GM18951 (cell line): Measurements from ENCODE around the gene CACNG5.

ENCODE experiments used
- POLR2A ChIP-seq: IDR thresholded peaks from 4 replicates; pipeline ENCODE4 v1.6.1; 2011; ENCODE audit warnings: mild to moderate bottlenecking; ENCODE audit not compliant: insufficient read length, insufficient read depth; ENCODE audit errors: extremely low read depth
- in situ Hi-C: fragments of 300-500 bp; cut with MboI; formaldehyde crosslinking; loops from one replicate; pipeline ENCODE4 v1.12.0; 2022; ENCODE audit warnings: low sequenced_read_pairs, mixed read lengths, inconsistent platforms; ENCODE audit not compliant: unreplicated experiment

Gene CACNG5

DNA sequence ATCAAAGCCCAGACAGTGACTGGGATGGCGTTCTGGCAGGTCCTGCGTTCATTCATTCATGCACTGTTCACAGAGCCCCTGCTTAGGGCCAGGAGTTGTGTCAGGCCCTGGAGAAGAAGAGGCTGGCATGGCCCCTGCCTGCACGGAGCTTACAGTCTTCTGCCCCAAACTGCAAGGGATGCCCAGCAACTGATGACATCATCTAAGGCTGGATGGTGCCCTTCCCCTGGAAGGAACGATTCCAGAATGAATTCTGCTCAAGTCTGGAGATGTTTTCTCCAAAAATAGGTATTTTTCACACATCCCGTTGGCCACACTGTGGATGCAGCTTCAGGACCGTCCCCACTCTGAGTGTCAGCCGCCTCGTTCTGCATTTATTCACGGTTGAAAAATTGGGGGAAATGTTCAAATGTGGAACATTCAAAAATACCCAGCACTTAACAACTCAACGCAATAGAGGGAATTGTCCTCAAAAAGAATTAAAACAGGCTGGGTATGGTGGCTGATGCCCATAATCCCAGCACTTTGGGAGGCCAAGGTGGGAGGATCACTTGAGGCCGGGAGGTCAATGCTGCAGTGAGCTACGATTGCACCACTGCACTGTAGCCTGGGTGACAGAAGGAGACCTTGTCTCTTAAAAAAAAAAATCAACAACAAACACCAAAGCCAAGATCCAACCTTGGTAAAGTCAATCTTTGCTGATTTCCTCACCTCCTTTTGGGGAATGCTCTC is 23.8 kb upstream of the CACNG5 start:
- no peak for TF ChIP-seq POLR2A
- in situ Hi-C loops, result no loop called here

DNA sequence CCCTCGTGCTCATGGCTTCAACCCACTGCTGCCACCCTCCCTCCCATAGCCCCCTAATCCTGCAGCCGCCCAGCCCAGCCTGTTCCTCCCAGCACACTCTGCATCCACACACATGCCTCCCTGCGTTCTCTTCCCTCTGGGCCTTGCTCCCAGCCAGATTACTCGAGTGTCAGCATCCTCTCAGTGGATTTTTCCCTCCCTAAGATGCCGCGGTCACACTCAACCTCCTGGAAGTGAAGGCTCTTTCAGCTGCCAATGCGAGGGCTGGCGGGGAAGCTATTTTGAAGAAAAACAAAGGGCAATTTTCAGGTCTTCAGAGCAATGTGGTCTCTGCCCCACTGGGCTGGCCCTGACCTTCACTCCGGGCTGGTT is 23.2 kb upstream of the CACNG5 start:
- no peak for TF ChIP-seq POLR2A
- in situ Hi-C loops, result no loop called here

DNA sequence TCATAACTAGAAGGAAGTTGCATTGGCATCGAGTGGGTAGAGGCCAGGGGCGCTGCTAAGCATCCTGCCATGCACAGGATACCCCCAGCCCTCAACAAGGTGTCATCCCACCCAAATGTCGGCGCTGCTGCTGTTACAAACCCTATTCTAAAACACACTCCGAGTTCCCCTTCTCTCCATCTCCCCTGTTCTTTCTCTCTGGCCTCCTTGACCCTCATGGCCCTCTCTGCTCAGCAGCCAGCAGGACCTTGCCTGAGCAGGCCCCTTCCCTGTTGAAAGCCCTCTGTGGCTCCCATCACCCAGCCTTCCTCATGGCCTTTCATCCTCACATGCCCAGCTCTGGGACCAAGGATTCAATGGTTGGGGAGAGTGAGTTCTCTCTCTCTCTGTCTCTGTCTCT is 22.3 kb upstream of the CACNG5 start:
- TF ChIP-seq POLR2A, result no peak
- in situ Hi-C loops, result no loop called here

DNA sequence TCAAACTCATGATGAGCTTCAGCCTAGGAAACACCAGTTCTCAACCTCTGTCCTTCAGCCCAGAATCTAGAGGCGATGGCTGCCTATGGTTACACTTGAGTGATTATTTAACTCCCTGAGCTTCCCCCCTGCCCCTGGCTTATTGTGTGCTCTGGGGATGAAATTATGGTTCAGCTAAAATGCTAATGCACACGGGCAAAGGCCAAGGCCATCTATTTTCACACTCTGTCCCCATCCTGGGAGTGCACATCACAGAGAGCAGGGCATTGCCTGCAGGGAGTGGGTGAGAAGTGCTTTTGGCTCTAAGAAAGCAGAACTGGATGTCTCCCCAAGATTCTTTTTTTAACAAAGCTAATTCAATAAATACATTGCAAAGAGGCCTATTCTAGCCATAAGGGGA is 21.6 kb upstream of the CACNG5 start:
- TF ChIP-seq POLR2A, result no peak
- in situ Hi-C loops, result no loop called here

DNA sequence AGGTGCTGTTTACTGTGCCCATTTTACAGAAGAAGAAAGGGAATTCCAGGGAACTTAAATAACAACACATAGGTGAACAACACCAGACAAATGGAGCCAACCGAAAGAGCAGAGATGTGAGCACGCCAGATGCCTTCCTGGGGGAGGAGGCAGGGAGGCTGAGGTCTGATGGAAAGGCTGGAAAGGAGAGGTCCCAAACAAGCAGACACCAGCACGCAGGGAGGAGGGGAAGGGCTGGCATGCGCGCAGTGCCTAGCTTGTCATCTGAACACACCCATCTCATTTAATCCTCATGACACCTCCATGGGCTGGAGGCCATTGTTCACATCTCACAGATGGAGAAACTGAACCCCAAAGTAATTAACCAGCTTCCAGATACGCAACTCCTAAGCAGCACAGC is 20.9 kb upstream of the CACNG5 start:
- in situ Hi-C loops, result no loop called here
- no peak for TF ChIP-seq POLR2A

DNA sequence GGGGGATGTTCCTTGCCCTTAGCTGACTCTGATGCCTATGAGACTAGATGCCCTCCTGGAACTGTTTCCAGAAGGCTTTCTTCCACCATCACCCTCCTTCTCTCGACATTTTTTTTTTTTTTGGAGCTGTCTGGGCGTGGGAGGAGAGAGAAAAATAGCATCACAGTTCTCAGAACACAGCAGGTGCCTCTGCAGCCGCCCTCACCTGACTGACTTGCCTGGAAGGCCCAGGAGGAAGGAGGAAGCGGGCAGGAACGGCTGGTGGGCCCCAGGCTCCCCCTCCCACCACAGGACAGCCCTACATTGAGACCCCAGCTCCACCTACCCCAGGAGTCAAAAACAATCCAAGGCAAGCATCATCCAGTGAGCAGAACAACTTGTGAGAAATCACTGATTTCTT is 20.3 kb upstream of the CACNG5 start:
- no peak for TF ChIP-seq POLR2A
- in situ Hi-C loops, result no loop called here

DNA sequence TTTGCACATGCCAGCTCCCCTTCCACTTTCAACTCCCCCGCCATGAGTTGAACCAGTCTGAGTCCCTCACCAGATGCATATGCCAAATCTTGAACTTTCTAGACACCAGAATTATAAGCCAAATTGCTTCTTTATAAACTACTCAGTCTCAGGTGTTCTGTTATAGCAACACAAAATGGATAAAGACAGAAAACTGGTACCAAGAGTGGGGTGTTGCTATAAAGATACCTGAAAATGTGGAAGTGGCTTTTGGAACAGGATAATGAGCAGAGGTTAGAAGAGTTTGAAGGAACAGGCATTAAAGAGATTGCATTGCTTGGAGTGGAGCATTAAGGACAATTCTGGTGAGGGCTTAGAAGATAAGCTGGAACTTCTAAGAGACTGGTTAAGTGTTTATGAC is 17.2 kb upstream of the CACNG5 start:
- in situ Hi-C loops, result no loop called here
- no peak for TF ChIP-seq POLR2A

DNA sequence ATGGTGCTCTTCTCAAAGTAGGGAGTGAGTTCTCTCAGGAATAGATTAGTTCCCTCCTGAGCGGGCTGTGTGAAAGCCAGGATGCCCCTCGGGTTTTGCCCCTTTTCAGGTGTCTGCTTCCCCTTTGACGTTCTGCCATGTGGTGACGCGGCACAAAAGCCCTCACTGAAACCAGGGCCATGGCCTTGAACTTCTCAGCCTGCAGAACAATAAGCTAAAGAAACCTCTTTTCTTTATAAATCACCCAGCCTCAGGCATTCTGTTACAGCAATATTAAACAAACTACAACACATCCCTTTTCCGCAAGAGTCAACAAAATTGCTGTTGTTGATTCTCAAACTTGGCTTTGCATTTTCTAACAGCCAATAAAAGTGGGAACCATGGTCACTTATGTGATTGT is 15.5 kb upstream of the CACNG5 start:
- no peak for TF ChIP-seq POLR2A
- in situ Hi-C loops, result no loop called here

DNA sequence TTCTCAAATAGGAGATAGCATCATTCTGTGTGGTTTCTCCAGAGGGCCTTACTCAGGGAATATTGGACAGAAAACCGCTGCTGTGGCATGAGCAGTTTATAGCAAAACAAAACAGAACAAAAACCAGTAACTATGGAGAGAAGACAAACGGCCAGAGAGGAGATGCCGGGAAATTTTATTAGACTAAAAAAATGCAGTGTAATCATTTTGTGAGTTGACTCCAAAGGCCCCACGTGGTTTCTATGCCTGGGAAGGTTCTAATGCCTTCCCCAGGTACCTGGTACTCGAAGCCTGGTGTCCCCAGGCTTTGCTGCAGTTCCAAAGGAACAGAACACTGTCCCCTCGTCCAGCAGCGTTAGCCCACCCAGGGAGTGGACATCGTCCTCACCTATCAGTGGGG is 12.9 kb upstream of the CACNG5 start:
- in situ Hi-C loops, result no loop called here
- TF ChIP-seq POLR2A, result no peak

DNA sequence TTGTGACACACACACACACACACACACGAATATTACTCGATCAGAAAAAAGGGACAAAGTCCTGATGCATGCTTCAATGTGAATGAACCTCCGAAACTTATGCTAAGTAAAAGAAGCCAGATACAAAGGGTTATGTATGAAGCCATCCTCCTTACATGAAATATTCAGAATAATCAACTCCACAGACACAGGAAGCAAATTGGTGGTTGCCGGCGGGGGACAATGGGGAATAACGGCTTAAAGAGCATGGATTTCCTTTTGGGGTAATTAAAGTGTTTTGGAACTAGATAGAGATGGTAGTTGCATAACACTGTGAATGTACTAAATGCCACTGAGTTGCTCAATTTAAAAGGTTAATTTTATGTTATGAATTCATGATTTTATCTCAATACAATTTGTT is 8.1 kb upstream of the CACNG5 start:
- TF ChIP-seq POLR2A, result no peak
- in situ Hi-C loops, result no loop called here

DNA sequence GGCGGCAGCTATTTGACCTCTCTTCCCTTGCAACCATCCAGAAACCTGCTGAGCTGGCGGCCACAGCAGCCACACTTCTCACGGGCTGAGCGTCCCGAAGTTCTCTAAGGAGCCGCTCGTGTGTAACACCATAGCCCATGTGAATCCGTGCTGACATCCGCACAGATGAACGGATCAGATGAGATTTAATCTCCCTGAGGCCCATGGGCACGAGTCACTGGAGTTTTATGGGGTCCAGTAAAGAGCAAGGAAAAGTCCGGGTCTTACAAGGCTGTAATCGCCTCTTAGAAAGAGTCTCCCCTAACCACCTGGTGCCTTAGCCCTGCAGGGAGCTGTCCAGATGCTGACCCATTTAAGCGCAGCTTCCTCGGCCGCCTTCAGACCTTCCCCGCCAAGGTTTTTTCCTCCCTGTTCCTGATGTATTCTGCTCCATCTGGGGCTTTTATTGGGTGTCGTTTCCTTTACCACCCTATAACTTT is 5.5 kb upstream of the CACNG5 start:
- in situ Hi-C loops, result no loop called here
- TF ChIP-seq POLR2A, result no peak

DNA sequence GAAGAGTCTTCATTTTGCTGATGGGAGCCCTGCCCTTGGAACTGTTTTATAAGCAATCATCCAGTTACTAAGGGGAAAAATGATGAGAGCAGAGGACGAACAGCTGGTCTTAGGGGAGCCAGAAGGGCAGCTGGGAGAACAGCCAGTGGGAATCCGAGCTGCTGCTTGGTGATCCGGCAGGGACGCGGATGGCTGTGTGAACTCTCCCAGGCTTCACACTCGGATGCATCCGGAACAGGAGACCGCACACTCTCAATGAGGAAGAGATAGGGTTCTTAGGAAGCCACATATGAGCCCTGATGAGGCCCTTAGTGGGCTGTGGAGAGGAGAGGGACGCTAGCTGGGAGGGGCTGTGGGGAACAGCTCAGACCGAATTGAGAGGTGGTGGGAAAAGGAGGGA is 5.0 kb upstream of the CACNG5 start:
- in situ Hi-C loops, result no loop called here

DNA sequence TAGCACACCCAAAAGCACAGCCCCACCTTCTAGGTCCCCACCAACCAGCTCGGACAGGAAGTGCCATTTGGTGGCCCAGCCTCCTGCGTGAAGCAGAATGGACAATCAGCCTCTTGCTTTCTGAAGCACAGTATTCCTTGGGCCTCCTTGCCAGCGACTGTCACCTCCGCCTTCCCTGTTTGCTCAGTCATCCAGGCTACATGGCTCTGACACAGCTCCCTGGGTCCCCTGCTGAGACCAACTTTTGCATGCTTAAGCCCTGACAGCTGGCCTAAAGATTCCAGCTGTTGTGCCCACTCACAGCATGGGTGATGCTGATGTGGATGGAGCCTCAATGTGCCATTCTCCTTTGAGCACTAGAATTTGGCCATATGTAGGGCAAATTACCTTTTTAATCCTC is 4.5 kb upstream of the CACNG5 start:
- in situ Hi-C loops, result no loop called here

More for the DNA sequence above, 5.0 kb upstream of the CACNG5 start:
- TF ChIP-seq POLR2A, result no peak

DNA sequence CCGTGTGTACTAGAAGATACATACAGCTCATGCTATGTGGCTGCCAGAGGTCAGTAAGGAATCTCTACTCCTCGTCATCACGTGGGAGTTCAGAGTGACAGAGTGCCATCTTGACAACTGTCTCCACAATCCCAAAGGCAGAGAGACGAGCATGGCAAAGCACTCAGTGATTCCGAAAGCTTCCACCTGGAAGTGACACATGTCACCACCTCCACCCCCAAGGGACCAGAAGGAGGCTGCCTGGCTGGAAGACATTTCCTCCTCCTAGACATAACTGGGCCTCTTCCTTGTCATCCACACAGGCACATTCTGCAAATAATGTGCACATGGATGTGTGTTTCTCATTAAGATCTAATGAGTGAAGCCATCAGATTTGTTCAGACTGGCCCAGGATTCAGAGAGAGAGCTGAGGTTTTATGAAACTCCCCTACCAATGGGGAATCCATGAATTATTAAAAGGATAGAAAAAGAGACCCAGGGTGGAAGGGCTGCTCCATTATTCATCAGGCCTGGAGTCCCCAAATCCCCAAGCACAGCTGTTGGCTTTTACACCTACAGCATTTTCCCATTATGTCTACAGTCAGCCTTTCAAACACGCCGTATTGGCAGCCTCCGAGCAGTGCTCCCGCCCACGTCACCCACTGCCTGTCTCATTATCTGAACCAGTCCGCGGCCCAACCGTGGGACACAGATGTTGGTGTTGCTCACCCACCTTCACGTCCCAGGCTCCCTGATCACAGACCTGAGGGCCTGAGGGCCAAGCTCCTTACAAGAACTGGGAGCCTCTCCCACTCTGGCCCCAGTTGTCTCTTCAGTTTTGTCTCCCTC is 3.3 kb upstream of the CACNG5 start:
- in situ Hi-C loops, result no loop called here
- TF ChIP-seq POLR2A, result no peak

More for the DNA sequence above, 4.5 kb upstream of the CACNG5 start:
- no peak for TF ChIP-seq POLR2A
